Measurements from ENCODE around the gene GNAS.

DNA sequence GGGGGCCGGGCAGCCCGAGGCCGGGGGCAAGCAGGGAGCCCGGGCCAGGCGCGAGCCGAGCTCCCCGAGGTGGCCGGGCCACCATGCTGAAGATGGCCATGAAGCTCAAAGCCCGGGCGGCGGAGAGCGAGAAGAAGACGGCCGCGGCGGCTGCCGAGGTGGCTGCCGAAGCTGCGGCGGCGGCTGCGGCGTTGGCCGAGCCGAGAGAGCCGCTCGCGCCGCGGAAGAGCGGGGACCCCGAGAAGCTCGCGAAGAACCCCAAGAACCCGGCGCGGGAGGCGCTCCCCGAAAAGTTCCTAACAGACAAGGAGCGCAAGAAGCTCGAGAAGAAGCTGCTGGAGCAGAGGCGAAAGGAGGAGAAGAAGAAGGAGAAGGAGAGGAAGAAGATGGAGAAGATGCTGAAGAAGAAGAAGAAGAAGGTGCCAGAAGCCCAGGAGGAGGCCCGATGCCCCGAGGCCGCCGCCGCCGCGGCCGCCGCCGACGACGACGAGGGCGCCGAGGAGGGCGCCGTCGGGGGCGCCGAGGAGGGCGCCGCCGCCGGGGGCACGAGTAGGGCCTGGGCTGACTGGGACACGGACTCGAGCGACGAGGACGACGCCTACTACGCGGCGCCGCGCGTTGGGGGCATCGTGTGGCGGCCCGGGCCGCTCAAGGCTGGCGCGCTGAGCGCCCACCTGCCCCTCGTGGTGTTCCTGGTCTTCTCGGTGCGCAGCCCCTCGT is 37.4 kb downstream of the GNAS start:
- TF ChIP-seq, protein P1, sequence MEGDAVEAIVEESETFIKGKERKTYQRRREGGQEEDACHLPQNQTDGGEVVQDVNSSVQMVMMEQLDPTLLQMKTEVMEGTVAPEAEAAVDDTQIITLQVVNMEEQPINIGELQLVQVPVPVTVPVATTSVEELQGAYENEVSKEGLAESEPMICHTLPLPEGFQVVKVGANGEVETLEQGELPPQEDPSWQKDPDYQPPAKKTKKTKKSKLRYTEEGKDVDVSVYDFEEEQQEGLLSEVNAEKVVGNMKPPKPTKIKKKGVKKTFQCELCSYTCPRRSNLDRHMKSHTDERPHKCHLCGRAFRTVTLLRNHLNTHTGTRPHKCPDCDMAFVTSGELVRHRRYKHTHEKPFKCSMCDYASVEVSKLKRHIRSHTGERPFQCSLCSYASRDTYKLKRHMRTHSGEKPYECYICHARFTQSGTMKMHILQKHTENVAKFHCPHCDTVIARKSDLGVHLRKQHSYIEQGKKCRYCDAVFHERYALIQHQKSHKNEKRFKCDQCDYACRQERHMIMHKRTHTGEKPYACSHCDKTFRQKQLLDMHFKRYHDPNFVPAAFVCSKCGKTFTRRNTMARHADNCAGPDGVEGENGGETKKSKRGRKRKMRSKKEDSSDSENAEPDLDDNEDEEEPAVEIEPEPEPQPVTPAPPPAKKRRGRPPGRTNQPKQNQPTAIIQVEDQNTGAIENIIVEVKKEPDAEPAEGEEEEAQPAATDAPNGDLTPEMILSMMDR (IDR thresholded peaks at IDR 0.05), result no peak
- no peak for TF ChIP-seq POLR2A (IDR thresholded peaks at IDR 0.05)
